NT2/D1 (cell line): ENCODE results near the gene CERCAM.

ENCODE experiments used
- YY1 ChIP-seq: IDR thresholded peaks from 2 replicates; pipeline ENCODE4 v1.6.1; 2011; ENCODE audit not compliant: insufficient read length, insufficient read depth
- ZNF274 ChIP-seq: IDR thresholded peaks from 2 replicates; pipeline ENCODE4 v1.6.1; 2011; ENCODE audit warnings: mild to moderate bottlenecking, low read depth, low read length

DNA sequence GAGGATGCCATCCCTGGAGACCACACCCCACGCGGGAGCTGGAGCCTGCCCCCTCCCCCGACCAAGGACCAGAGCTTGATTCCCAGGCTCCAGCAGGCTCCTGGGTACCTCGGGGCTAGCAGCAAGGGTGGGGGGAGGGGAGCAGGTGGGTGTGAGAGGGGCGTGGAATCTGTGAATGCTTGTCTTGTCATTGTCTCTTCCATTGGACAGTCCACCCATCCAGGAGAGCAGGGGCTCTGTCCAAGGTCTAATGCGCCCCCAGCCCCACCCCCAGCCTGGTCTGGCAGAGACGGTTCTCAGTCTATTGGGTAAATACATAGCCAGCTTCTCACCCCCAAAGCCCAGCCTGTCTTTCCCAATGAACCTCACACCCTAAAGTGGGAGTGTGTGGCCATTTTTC is 26.7 kb upstream of the CERCAM start:
- TF ChIP-seq ZNF274 (no peak), YY1 (no peak)
